SK-N-SH (cell line): Measurements from ENCODE around the gene RPL15. TPM values are rescaled to one million over a fixed set of nuclear protein-coding genes. Genes with fewer than 3 reads are reported as not detected.

ENCODE experiments used
- CTCF ChIA-PET: fragments of 300-600, 350-600 bp; formaldehyde crosslinking; extraction: SDS; loops from one replicate; lab custom pipeline; 2021; lab: Yijun Ruan, JAX
- POLR2A ChIA-PET: fragments of 350-600 bp; sonication (Branson Sonifier 250); formaldehyde crosslinking; extraction: SDS; loops from one replicate; lab custom pipeline; 2020; ENCODE audit warnings: antibody characterized with exemption, inconsistent platforms; lab: Yijun Ruan, JAX
- DNase-seq: peaks from one replicate; pipeline ENCODE4 v3.0.0; 2012
- H2AFZ ChIP-seq: fragments of 200-600 bp; sonication (generic); 2 replicates; pipeline ENCODE4 v1.8.1; 2016; ENCODE audit warnings: antibody characterized with exemption, mild to moderate bottlenecking, low read depth
- H3F3A ChIP-seq: fragments of 200-600 bp; sonication (generic); replicated peaks from 2 replicates; pipeline ENCODE3; 2016; ENCODE audit warnings: antibody characterized with exemption, mild to moderate bottlenecking; ENCODE audit not compliant: insufficient read depth
- H3K27ac ChIP-seq, 2 experiments: fragments of 200-500 bp in 1 of 2; fragments of 200-600 bp in 1 of 2; sonication (Bioruptor generic) in 1 of 2; sonication (generic), shearing (Covaris generic) in 1 of 2; 2 replicates each; pipeline versions ENCODE4 v1.5.1 to v1.6.1; 2014 to 2016; ENCODE audit warnings: low read depth in 2 of 2, inconsistent platforms in 1 of 2, low read length in 1 of 2, mild to moderate bottlenecking in 1 of 2, mixed read lengths in 1 of 2
- H3K27me3 ChIP-seq: fragments of 200-600 bp; sonication (generic), shearing (Covaris generic); 2 replicates; pipeline ENCODE4 v1.6.1; 2016; ENCODE audit warnings: mixed run types; ENCODE audit not compliant: insufficient read depth
- H3K36me3 ChIP-seq, 2 experiments: fragments of 200-500 bp in 1 of 2; fragments of 200-600 bp in 1 of 2; sonication (Bioruptor generic) in 1 of 2; sonication (generic) in 1 of 2; replicated peaks in 1 of 2; 2 replicates each; pipeline versions ENCODE3 to v1.5.1; 2014 to 2016; ENCODE audit warnings: low read length in 1 of 2, mild to moderate bottlenecking in 1 of 2; ENCODE audit not compliant: insufficient read depth in 2 of 2, control insufficient read depth in 1 of 2
- H3K4me1 ChIP-seq, 2 experiments: fragments of 200-500 bp in 1 of 2; fragments of 200-600 bp in 1 of 2; sonication (Bioruptor generic) in 1 of 2; sonication (generic), shearing (Covaris generic) in 1 of 2; 2 replicates each; pipeline versions ENCODE4 v1.5.1 to v1.6.1; 2014 to 2016; ENCODE audit warnings: low read depth in 1 of 2, low read length in 1 of 2, mixed run types in 1 of 2; ENCODE audit not compliant: insufficient read depth in 2 of 2, control insufficient read depth in 1 of 2
- H3K4me2 ChIP-seq: fragments of 200-600 bp; sonication (generic), shearing (Covaris generic); 2 replicates; pipeline ENCODE4 v1.6.1; 2017; ENCODE audit warnings: mixed run types
- H3K4me3 ChIP-seq, 2 experiments: fragments of 200-500 bp in 1 of 2; fragments of 200-600 bp in 1 of 2; sonication (Bioruptor generic) in 1 of 2; sonication (generic), shearing (Covaris generic) in 1 of 2; 2 replicates each; pipeline versions ENCODE4 v1.5.1 to v1.8.1; 2014 to 2016; ENCODE audit warnings: low read depth in 2 of 2, inconsistent platforms in 1 of 2, low read length in 1 of 2, mild to moderate bottlenecking in 1 of 2, mixed read lengths in 1 of 2, moderate library complexity in 1 of 2
- H3K79me2 ChIP-seq: fragments of 200-600 bp; sonication (generic); 2 replicates; pipeline ENCODE4 v1.8.1; 2017; ENCODE audit warnings: mild to moderate bottlenecking; ENCODE audit not compliant: insufficient read depth
- H3K9ac ChIP-seq: fragments of 200-600 bp; sonication (generic); 2 replicates; pipeline ENCODE4 v1.6.1; 2017; ENCODE audit warnings: mixed run types
- H3K9me2 ChIP-seq: fragments of 200-600 bp; sonication (generic); 2 replicates; pipeline ENCODE4 v1.6.1; 2017; ENCODE audit warnings: mixed run types
- H3K9me3 ChIP-seq: fragments of 200-600 bp; sonication (generic); 2 replicates; pipeline ENCODE4 v1.6.1; 2017; ENCODE audit warnings: mixed run types, mild to moderate bottlenecking, moderate library complexity
- H4K20me1 ChIP-seq: fragments of 200-600 bp; sonication (generic); 2 replicates; pipeline ENCODE4 v1.6.1; 2017; ENCODE audit warnings: mild to moderate bottlenecking, mixed run types; ENCODE audit not compliant: insufficient read depth
- EP300 ChIP-seq, 2 experiments: IDR thresholded peaks; 2 replicates each; pipeline versions ENCODE4 v1.4.0 to v1.6.1; 2012; ENCODE audit warnings: borderline replicate concordance in 1 of 2, low read depth in 1 of 2, low read length in 1 of 2
- FOSL2 ChIP-seq: IDR thresholded peaks from 2 replicates; pipeline ENCODE4 v1.4.0; 2012; ENCODE audit warnings: low read depth, mild to moderate bottlenecking, moderate library complexity, borderline replicate concordance
- FOXJ3 ChIP-seq: sonication (generic); formaldehyde crosslinking; IDR thresholded peaks from 2 replicates; pipeline ENCODE4 v1.5.1; 2020; ENCODE audit warnings: mild to moderate bottlenecking, missing genetic modification reagents
- FOXM1 ChIP-seq: IDR thresholded peaks from 2 replicates; pipeline ENCODE4 v1.4.0; 2012; ENCODE audit warnings: low read depth, mild to moderate bottlenecking
- GABPA ChIP-seq: IDR thresholded peaks from 2 replicates; pipeline ENCODE4 v1.4.0; 2012; ENCODE audit warnings: low read depth, mild to moderate bottlenecking
- MXI1 ChIP-seq: IDR thresholded peaks from 2 replicates; pipeline ENCODE4 v1.6.1; 2012; ENCODE audit warnings: mild to moderate bottlenecking, low read depth, low read length, improper control_type of control experiment
- NRF1 ChIP-seq: IDR thresholded peaks from 2 replicates; pipeline ENCODE4 v1.6.1; 2012; ENCODE audit warnings: low read depth, mild to moderate bottlenecking, low read length
- RCOR1 ChIP-seq: fragments of 150-350 bp; IDR thresholded peaks from 2 replicates; pipeline ENCODE4 v1.6.1; 2017; ENCODE audit warnings: antibody characterized with exemption, low read length
- RXRA ChIP-seq: IDR thresholded peaks from 2 replicates; pipeline ENCODE4 v1.4.0; 2012; ENCODE audit warnings: low read depth, mild to moderate bottlenecking, borderline replicate concordance
- SIN3A ChIP-seq: IDR thresholded peaks from 2 replicates; pipeline ENCODE4 v1.6.1; 2012; ENCODE audit warnings: low read depth, mild to moderate bottlenecking, low read length, moderate library complexity, borderline replicate concordance
- SMC3 ChIP-seq: IDR thresholded peaks from 2 replicates; pipeline ENCODE4 v1.6.1; 2012; ENCODE audit warnings: low read depth, low read length, improper control_type of control experiment
- TAF1 ChIP-seq: IDR thresholded peaks from 2 replicates; pipeline ENCODE4 v1.6.1; 2012; ENCODE audit warnings: low read depth, mild to moderate bottlenecking, low read length, moderate library complexity, borderline replicate concordance
- TEAD4 ChIP-seq: IDR thresholded peaks from 2 replicates; pipeline ENCODE4 v1.4.0; 2012; ENCODE audit warnings: mild to moderate bottlenecking, borderline replicate concordance; ENCODE audit not compliant: insufficient read depth
- YY1 ChIP-seq: IDR thresholded peaks from 2 replicates; pipeline ENCODE4 v1.4.0; 2012; ENCODE audit warnings: low read depth, mild to moderate bottlenecking
- WGBS: methylation state at CpG from one replicate; pipeline ENCODE4 v1.1.6; 2017; ENCODE audit warnings: low lambda C conversion rate; 5-methylcytosine and 5-hydroxymethylcytosine counted together
- polyA plus RNA-seq, 3 experiments: library from polyadenylated mRNA; depleted of rRNA; stranded (reverse); fragments of >200 nt; gene quantifications; 2 replicates each; pipeline ENCODE4 v1.2.3, GENCODE V29; 2012
- TF ChIP-seq, protein P1 (sequence below): fragments of 150-350 bp; IDR thresholded peaks from 2 replicates; pipeline ENCODE4 v1.6.1; 2017; ENCODE audit warnings: antibody characterized with exemption, low read length, low read depth, borderline replicate concordance
- TF ChIP-seq, protein P2 (sequence below): fragments of 200-600 bp; sonication (generic); IDR thresholded peaks from 2 replicates; pipeline ENCODE4 v1.6.1; 2017; ENCODE audit warnings: antibody characterized with exemption, mild to moderate bottlenecking, moderate library complexity
- TF ChIP-seq, protein P3 (sequence below): fragments of 150-350 bp; IDR thresholded peaks from 2 replicates; pipeline ENCODE4 v1.6.1; 2016; ENCODE audit warnings: mild to moderate bottlenecking, low read depth, low read length
- TF ChIP-seq, protein P4 (sequence below): IDR thresholded peaks from 2 replicates; pipeline ENCODE4 v1.4.0; 2012; ENCODE audit warnings: low read depth, borderline replicate concordance

RPL15 gene
- polyA plus RNA-seq, 1 of the 3 experiments (the other 2 are of a cell fraction) = 5,582 TPM

DNA sequence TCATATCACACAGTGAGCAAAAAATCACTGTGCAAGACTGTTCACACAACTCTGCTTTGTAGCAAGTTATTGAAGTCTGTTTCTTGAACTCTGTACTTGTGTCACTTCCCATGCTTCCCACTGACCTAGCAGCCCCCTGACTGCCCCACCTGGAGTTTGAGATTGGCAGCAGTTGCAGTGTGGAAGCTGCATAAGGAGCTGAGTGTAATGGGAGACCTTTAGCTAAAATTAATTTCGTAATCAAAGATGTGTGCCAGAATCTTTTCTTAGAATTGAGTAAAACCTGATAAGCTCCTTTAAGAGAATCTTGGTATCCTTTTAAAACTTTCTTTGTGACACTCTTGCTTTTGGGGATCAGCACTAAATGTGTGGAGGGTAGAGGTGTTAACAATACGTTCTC lies 43.0 kb upstream of the RPL15 start:
- 86% methylated on average over 2 of the region's 2 CpGs for WGBS
- no peak overlapping the region for H3K27ac ChIP-seq
- no peaks in the 10 kb centered on the region for H3K36me3 ChIP-seq
- POLR2A ChIA-PET = no interaction called here
- H3K27me3 ChIP-seq = no peaks in the 10 kb centered on the region
- H3K4me2 ChIP-seq = no peak overlapping the region
- CTCF ChIA-PET = interaction anchor here (0.6 to 2.5 kb wide), 3 partner anchors 14 to 604 kb away, joined by 3 to 5 read pairs (median 5); no protein-coding TSS in a partner anchor
- no peaks in the 10 kb centered on the region for H3K9me2 ChIP-seq
- H3F3A ChIP-seq = no peaks in the 10 kb centered on the region
- peaks cover 50% of the 10 kb centered on the region for H4K20me1 ChIP-seq
- no peak overlapping the region for H3K9ac ChIP-seq
- TF ChIP-seq SMC3 (no peak), MXI1 (no peak), RCOR1 (no peak)
- H2AFZ ChIP-seq = no peak overlapping the region
- H3K4me3 ChIP-seq = no peak overlapping the region
- peaks cover 34% of the 10 kb centered on the region for H3K79me2 ChIP-seq
- peaks cover 8 to 21% of the 10 kb centered on the region in 2 experiments for H3K4me1 ChIP-seq
- DNase-seq = no peak
- H3K9me3 ChIP-seq = no peaks in the 10 kb centered on the region

DNA sequence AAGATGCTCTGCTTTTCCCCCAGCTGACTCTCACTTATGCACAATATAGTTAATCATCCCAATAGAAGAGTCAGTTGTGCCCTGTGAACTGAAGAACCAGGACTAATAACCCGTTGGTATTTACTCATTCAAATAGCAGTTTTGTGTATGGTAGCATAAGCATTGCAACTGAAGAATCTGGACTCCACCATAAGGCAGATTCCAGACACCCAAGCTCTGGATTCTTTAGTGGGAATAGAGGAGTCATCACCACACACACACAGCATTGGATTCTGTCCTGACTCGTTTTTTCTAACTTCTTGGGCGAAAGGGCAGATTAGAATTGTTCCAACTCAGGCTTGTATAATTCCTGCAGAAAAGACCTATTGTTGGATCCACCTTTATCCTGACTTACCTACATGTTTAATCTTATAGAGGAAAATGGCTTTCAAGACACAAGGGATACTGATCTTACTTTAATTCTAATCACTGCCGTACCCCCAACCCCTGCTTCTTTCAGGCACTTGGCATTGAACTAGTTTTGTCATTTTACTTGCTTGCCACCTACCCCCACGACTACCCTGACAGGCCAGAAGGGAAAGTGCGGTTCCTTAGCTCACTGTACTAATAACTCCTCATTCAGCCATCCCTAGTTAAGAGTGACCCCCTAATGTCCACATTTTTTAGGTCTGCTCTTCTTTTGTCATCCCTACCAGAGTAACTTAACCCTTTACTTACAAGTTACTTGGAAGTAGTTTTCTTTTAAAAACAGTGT lies 42.4 kb upstream of the RPL15 start:
- no peak overlapping the region for H3K27ac ChIP-seq
- CTCF ChIA-PET = interaction anchor here (0.6 to 2.5 kb wide), 6 partner anchors 14 to 847 kb away, joined by 3 to 6 read pairs (median 5); no protein-coding TSS in a partner anchor
- POLR2A ChIA-PET = no interaction called here

More for the DNA sequence above, 42.4 kb upstream of the RPL15 start:
- no peak for DNase-seq
- no peak overlapping the region for H2AFZ ChIP-seq
- no peak overlapping the region for H3K9ac ChIP-seq
- 77% methylated on average over 6 of the region's 6 CpGs for WGBS
- no peaks in the 10 kb centered on the region for H3K36me3 ChIP-seq
- H3K4me2 ChIP-seq = no peak overlapping the region
- H3K9me3 ChIP-seq = no peaks in the 10 kb centered on the region
- H3K9me2 ChIP-seq = no peaks in the 10 kb centered on the region
- peaks cover 54% of the 10 kb centered on the region for H4K20me1 ChIP-seq
- H3K27me3 ChIP-seq = no peaks in the 10 kb centered on the region
- H3F3A ChIP-seq = no peaks in the 10 kb centered on the region
- TF ChIP-seq, protein P1, sequence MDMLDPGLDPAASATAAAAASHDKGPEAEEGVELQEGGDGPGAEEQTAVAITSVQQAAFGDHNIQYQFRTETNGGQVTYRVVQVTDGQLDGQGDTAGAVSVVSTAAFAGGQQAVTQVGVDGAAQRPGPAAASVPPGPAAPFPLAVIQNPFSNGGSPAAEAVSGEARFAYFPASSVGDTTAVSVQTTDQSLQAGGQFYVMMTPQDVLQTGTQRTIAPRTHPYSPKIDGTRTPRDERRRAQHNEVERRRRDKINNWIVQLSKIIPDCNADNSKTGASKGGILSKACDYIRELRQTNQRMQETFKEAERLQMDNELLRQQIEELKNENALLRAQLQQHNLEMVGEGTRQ = no peak
- TF ChIP-seq, protein P2, sequence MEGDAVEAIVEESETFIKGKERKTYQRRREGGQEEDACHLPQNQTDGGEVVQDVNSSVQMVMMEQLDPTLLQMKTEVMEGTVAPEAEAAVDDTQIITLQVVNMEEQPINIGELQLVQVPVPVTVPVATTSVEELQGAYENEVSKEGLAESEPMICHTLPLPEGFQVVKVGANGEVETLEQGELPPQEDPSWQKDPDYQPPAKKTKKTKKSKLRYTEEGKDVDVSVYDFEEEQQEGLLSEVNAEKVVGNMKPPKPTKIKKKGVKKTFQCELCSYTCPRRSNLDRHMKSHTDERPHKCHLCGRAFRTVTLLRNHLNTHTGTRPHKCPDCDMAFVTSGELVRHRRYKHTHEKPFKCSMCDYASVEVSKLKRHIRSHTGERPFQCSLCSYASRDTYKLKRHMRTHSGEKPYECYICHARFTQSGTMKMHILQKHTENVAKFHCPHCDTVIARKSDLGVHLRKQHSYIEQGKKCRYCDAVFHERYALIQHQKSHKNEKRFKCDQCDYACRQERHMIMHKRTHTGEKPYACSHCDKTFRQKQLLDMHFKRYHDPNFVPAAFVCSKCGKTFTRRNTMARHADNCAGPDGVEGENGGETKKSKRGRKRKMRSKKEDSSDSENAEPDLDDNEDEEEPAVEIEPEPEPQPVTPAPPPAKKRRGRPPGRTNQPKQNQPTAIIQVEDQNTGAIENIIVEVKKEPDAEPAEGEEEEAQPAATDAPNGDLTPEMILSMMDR = no peak
- TF ChIP-seq SIN3A (no peak), FOSL2 (no peak), FOXM1 (no peak), TEAD4 (no peak), GABPA (no peak), YY1 (no peak), NRF1 (no peak), RXRA (no peak), TAF1 (no peak), EP300 (IDR thresholded peaks at IDR 0.05; ENCODE audit: borderline replicate concordance in 1 of 2, low read depth in 1 of 2, low read length in 1 of 2) (no peak), FOXJ3 (no peak)
- TF ChIP-seq, protein P3, sequence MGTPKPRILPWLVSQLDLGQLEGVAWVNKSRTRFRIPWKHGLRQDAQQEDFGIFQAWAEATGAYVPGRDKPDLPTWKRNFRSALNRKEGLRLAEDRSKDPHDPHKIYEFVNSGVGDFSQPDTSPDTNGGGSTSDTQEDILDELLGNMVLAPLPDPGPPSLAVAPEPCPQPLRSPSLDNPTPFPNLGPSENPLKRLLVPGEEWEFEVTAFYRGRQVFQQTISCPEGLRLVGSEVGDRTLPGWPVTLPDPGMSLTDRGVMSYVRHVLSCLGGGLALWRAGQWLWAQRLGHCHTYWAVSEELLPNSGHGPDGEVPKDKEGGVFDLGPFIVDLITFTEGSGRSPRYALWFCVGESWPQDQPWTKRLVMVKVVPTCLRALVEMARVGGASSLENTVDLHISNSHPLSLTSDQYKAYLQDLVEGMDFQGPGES = no peak
- TF ChIP-seq, protein P4, sequence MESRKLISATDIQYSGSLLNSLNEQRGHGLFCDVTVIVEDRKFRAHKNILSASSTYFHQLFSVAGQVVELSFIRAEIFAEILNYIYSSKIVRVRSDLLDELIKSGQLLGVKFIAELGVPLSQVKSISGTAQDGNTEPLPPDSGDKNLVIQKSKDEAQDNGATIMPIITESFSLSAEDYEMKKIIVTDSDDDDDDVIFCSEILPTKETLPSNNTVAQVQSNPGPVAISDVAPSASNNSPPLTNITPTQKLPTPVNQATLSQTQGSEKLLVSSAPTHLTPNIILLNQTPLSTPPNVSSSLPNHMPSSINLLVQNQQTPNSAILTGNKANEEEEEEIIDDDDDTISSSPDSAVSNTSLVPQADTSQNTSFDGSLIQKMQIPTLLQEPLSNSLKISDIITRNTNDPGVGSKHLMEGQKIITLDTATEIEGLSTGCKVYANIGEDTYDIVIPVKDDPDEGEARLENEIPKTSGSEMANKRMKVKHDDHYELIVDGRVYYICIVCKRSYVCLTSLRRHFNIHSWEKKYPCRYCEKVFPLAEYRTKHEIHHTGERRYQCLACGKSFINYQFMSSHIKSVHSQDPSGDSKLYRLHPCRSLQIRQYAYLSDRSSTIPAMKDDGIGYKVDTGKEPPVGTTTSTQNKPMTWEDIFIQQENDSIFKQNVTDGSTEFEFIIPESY = no peak
- peaks cover 34% of the 10 kb centered on the region for H3K79me2 ChIP-seq
- no peak overlapping the region for H3K4me3 ChIP-seq
- peaks cover 8 to 21% of the 10 kb centered on the region in 2 experiments for H3K4me1 ChIP-seq
